NCI-H1092 treated with DMSO at 0.1 percent for 48 hours (cell line): ENCODE results near the gene TWIST2.
A peak's percentile ranks its signal among the peaks of the same experiment; 100 is the strongest.

Experiments
- DNase-seq: peaks from one replicate; lab custom pipeline; 2025; lab: John Stamatoyannopoulos, UW

Gene TWIST2

DNA sequence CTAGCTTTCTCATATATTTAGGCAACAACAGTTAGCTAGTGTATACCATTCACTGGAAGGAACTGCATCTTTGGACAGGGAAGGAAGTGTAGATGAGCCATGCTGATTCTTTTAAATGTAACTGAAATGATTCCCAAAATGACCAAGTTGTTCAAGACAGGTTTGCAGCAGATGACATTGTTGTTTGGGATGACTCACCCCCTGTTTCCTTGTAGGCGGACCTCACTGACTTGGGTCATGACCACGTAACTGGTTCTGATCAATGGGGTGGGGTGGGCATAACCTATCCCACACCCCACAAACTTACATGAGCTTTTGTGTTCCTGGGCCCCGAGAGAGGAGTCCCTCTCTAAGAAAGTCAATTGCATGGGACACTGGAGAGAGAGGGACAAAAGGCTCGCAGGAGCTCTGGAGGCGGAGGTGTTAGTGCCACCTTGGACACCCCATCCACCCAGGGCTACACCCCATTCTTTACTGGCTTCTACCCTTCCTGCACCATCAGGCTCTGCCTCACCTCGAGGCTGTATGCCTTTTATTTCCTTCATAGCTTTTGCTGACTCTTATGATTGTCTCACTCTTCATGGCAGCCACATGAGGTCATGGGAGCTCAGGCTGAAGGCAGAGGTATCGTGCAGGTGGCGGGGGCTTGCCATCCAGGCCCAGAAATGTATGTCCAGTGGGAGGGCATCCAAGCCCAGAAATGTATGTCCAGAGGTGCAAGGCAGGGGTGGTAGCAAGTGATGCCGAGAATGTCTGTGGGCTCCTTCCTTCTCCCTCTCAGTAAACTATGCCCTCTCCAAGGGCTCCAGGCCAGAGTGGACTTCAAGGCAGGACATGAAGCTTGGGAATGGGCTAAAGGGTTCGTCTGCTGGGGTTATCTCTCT is 108.0 kb downstream of the TWIST2 start:
- DNase-seq: no peak

- peak; percentile 38 for DNase-seq
Observed at GRCh38 chr2:238956676-238957075, 108.8 kb downstream of the TWIST2 start.
